ENCODE measurements around the gene NPHP4. TPM values are rescaled to one million over a fixed set of nuclear protein-coding genes. Genes with fewer than 3 reads are reported as not detected.

NPHP4 gene
- total and polyA plus RNA-seq, 9 of the 15 experiments (the other 6 are each of a cell fraction or from before 2014, with no cell fraction given) = 0.52 to 26.2 (median 6.7) TPM

DNA sequence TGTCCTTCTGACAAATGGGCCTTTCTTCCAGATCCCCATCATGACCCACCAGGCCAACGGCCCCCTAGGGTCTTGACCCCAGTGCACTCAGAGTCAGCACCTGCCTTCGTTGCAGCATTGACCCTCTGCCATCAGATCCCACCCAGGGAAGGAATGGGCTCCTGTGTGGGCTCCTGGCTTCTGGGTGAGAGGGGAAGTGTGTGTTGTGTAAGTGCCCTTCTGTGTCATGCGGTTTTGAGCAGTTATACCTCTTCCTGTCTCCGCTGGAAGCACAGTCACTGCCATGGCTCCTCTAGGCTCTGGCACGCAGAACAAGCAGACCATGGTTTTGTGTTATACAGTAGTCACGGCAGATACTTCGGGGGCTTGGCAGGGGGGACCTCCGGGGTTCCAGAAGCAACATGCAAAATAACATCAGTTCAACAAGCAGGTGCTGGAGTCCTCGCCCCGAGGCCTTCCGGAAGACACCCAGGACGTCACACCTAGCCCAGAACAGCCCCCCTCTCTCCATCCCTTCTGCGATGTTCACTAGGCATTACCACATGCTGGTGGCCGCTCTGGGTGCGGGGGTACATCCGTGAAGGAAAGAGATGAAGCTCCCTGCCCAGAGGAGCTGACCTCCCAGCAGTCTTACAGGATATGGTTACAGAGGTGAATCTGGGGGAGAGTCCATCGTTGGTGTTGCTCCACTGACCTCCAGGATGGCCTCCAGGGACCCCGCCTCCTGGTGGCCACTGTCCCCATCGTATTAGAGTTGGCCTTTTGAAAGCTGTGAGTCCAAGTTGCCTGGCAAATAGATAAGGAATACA, 36.0 kb upstream of the NPHP4 start:
- ATAC-seq (peak; percentile 66), DNase-seq (ENCODE audit: extremely low read depth in 1 of 4, low spot score in 3 of 4) (no peak), FAIRE-seq (no peak)
- no peaks in the 10 kb centered on the region for H3K79me2 ChIP-seq (ENCODE audit: control insufficient read depth, insufficient read depth, low read length)
- H2AFZ ChIP-seq (ENCODE audit: low read depth, low read length) = no peak overlapping the region
- intact Hi-C loops (cut with micrococcal nuclease) = no loop called here
- H3K9me3 ChIP-seq (replicated peaks; ENCODE audit: control insufficient read depth, insufficient read depth, low read depth, low read length) = no peaks in the 10 kb centered on the region
- ChIA-PET POLR2A (interaction anchor here (0.8 kb wide), 1 partner anchor 25 kb away, joined by 3 read pairs; no protein-coding TSS in a partner anchor), CTCF (ENCODE audit: low intra/inter-chr PET ratio) (no interaction called here)
- WGBS (ENCODE audit: insufficient coverage, low coverage, missing lambda C conversion rate) = 46% methylated on average over 17 of the region's 19 CpGs
- H3K27me3 ChIP-seq (ENCODE audit: control insufficient read depth in 2 of 2, insufficient read depth in 2 of 2, low read length in 2 of 2) = peaks cover 0 to 4% of the 10 kb centered on the region in 2 experiments; a peak in 2 of 5 replicates
- H4K20me1 ChIP-seq (replicated peaks; ENCODE audit: control insufficient read depth, insufficient read depth, low read length) = peaks cover 42% of the 10 kb centered on the region
- no peak overlapping the region for H3K4me2 ChIP-seq (ENCODE audit: insufficient read depth, low read length)
- no TSS peak for BruUV-seq (replicated peaks)
- peaks cover 0 to 21% of the 10 kb centered on the region in 2 experiments; a peak in 2 of 5 replicates for H3K4me1 ChIP-seq (replicated peaks in 1 of 2; ENCODE audit: control insufficient read depth in 2 of 2, insufficient read depth in 2 of 2, low read length in 2 of 2)
- H3K9ac ChIP-seq (ENCODE audit: insufficient read depth in 1 of 2, low read depth in 2 of 2, low read length in 2 of 2) = no peak overlapping the region
- TF ChIP-seq, protein P1, sequence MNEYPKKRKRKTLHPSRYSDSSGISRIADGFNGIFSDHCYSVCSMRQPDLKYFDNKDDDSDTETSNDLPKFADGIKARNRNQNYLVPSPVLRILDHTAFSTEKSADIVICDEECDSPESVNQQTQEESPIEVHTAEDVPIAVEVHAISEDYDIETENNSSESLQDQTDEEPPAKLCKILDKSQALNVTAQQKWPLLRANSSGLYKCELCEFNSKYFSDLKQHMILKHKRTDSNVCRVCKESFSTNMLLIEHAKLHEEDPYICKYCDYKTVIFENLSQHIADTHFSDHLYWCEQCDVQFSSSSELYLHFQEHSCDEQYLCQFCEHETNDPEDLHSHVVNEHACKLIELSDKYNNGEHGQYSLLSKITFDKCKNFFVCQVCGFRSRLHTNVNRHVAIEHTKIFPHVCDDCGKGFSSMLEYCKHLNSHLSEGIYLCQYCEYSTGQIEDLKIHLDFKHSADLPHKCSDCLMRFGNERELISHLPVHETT (CRISPR knock-in tag; conservative IDR thresholded peaks at IDR 0.05 in 1 of 2, IDR thresholded peaks at IDR 0.05 in 1 of 2) = no peak
- TF ChIP-seq MTA3 (IDR thresholded peaks at IDR 0.05; ENCODE audit: borderline replicate concordance) = no peak
- TF ChIP-seq, protein P2, sequence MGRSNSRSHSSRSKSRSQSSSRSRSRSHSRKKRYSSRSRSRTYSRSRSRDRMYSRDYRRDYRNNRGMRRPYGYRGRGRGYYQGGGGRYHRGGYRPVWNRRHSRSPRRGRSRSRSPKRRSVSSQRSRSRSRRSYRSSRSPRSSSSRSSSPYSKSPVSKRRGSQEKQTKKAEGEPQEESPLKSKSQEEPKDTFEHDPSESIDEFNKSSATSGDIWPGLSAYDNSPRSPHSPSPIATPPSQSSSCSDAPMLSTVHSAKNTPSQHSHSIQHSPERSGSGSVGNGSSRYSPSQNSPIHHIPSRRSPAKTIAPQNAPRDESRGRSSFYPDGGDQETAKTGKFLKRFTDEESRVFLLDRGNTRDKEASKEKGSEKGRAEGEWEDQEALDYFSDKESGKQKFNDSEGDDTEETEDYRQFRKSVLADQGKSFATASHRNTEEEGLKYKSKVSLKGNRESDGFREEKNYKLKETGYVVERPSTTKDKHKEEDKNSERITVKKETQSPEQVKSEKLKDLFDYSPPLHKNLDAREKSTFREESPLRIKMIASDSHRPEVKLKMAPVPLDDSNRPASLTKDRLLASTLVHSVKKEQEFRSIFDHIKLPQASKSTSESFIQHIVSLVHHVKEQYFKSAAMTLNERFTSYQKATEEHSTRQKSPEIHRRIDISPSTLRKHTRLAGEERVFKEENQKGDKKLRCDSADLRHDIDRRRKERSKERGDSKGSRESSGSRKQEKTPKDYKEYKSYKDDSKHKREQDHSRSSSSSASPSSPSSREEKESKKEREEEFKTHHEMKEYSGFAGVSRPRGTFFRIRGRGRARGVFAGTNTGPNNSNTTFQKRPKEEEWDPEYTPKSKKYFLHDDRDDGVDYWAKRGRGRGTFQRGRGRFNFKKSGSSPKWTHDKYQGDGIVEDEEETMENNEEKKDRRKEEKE (IDR thresholded peaks at IDR 0.05; ENCODE audit: borderline replicate concordance in 1 of 2, control insufficient read depth in 1 of 2, low read depth in 2 of 2, low read length in 1 of 2) = no peak
- TF ChIP-seq, protein P3, sequence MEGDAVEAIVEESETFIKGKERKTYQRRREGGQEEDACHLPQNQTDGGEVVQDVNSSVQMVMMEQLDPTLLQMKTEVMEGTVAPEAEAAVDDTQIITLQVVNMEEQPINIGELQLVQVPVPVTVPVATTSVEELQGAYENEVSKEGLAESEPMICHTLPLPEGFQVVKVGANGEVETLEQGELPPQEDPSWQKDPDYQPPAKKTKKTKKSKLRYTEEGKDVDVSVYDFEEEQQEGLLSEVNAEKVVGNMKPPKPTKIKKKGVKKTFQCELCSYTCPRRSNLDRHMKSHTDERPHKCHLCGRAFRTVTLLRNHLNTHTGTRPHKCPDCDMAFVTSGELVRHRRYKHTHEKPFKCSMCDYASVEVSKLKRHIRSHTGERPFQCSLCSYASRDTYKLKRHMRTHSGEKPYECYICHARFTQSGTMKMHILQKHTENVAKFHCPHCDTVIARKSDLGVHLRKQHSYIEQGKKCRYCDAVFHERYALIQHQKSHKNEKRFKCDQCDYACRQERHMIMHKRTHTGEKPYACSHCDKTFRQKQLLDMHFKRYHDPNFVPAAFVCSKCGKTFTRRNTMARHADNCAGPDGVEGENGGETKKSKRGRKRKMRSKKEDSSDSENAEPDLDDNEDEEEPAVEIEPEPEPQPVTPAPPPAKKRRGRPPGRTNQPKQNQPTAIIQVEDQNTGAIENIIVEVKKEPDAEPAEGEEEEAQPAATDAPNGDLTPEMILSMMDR (IDR thresholded peaks at IDR 0.05 in 2 of 3, conservative IDR thresholded peaks at IDR 0.05 in 1 of 3; ENCODE audit: insufficient read depth in 2 of 3, low read depth in 1 of 3, low read length in 3 of 3) = peak in 2 of 3 experiments; percentile 17 to 22; a peak in 1 of 6 replicates
- H3K36me3 ChIP-seq (ENCODE audit: control insufficient read depth, insufficient read depth, low read length) = no peaks in the 10 kb centered on the region
- H3K27ac ChIP-seq (ENCODE audit: extremely low read depth, low read depth, low read length) = no peak overlapping the region
- no peaks in the 10 kb centered on the region for H3K9me1 ChIP-seq (ENCODE audit: control insufficient read depth, insufficient read depth, low read length)
- in situ Hi-C loops (cut with MboI) = no loop called here
- no peak overlapping the region for H3K4me3 ChIP-seq
